ENCODE data around the gene VWA3A.

The VWA3A gene

DNA sequence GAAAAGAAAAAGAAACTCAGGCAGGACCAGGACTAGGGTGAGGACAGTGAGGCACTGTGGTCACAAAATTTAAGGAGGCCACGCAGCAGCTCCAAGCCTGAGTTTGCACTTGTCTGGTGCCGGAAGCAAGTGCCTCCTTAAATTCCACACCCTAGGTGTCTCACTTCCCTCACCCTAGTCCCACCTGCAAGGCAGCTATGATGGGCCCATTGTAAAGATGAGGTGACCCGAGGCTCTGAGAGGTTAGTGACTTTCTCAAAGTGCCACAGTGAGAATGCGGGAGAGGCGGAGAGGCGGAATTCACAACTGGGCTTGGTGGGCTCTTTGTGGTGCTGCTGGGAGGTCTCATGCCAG is 92.3 kb downstream of the VWA3A start:
- no peak for DNase-seq

GRCh38 chr16:22186517-22186916 is 94.2 kb downstream of the VWA3A start:
- DNase-seq: no peak

- no peak for DNase-seq
Observed at GRCh38 chr16:22188267-22188594, 95.9 kb downstream of the VWA3A start.

GRCh38 chr16:22188595-22189442 is 96.5 kb downstream of the VWA3A start:
- peak; percentile 61 to 62 for DNase-seq

DNA sequence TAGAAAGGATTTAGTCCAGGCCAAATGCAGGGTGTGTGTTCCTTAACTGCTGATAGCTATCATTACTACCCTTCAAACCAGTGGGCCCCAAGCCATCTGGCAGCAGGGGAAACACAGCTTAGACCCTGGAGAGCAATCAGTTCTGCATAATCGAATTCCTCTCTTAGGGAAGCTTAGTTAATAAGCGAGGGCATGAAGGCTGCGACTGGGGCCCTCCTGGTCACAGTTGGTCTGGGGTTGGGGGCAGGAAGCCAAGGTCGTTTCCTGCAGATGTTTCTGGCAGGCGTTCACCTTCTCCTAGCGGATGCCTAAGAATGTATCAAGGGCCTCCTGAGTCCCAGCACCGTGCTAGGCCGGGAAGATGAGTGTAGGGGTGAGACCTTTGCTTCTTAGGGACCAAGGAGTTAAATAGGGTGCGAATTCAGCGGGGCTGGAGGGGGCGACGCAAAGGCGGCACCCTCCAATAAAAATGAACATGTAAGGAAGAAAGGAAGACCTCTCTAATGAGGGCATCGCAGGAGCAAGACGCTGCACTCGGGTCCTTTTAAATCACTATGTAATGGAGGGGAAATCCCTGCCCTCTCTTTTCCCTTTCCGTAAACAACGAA is 97.2 kb downstream of the VWA3A start:
- DNase-seq: peak in 1 of 2 donors; percentile 19

- DNase-seq: peak; percentile 99
Observed at GRCh38 chr16:22190081-22190775, 97.9 kb downstream of the VWA3A start.

DNA sequence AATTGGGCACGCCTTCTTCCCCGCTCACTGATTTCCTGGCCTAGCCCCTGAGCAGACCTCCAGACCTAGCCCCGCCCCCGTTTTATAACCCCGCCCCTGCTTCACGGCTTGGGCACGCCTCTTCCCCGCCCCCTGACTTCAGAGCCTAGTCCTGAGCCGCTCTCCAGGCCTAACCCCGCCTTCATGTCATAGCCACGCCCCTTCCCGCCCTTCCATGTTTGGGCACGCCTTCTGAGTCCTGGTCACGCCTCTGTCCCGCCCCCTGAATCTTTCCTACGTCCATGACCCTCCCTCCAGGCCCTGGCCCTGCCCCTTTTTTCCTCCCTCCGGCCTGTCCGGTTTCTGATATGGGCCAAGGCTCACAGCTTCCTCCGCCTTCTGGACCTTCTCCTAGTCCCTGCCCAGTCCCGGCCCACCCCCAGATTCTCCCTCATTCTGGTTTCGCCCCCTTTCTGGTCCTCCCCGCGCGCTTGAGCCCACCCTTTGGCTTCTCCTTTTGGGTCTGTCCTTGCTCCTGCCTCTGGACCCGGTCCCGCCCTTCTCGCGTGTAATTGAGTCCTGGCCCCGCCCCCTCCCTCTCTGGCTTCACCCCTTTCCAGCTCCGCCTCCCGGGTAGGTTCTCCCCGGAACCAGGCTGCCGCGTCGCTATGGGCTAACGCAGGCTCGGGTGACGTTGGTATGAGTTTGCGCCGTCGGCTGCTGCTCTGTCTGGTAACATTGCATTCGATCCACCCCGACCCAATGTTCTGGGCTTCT is 98.6 kb downstream of the VWA3A start:
- DNase-seq: peak; percentile 99

GRCh38 chr16:22191532-22192260 is 99.4 kb downstream of the VWA3A start:
- DNase-seq: peak; percentile 29 to 51

DNA sequence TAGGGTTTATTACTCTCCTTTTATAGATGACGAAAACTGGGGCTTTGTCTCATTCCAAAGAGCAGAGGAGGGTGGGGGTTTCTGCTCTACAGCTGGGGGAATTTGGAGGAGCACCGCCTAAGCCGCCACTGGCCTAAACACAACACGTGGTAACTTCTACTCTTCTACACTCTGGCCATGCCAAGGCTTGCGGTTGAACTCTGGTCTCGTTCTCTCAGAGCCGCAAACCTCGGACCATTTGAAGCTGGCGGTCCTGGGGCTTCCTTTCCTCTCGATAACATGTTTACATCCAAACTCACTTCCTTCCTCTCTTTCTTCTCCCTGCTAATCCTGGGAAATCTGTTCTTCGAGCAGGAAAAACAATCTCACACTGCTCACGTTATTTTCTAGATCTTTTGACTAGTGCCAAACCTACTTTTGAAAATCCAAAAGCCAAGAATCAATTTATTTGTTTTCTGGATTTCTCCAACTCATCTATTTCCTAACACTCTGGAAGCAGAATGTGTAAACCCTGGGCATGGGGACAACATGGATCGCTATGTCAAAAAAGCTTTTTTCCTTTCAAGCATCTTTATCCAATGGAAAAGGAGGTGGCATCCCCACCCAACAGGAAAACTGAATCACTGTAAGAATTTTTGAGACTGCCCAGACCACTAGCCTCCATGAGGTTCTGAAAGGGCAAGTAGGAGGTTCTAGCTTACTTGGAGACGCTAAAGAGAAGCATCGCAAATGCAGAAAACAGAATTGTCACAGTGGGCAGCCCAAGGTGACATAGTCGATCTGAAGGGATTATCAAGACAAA is 100.1 kb downstream of the VWA3A start:
- peak; percentile 74 to 76 for DNase-seq

DNA sequence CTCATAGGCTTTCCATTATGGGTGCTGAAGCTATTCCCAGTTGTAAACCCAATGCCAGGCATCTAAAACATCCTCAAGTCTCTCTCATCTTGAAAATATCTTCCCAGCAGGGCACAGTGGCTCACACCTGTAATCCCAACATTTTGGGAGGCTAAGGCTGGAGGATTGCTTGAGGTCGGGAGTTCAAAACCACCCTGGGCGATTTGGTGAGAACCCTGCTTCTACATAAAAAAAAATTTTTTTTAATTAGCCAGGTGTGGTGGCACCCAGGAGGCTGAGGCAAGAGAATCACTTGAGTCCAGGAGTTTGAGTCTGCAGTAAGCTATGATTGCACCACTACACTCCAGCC is 100.7 kb downstream of the VWA3A start:
- no peak for DNase-seq

GRCh38 chr16:22194707-22195444 is 102.5 kb downstream of the VWA3A start:
- DNase-seq: no peak

DNA sequence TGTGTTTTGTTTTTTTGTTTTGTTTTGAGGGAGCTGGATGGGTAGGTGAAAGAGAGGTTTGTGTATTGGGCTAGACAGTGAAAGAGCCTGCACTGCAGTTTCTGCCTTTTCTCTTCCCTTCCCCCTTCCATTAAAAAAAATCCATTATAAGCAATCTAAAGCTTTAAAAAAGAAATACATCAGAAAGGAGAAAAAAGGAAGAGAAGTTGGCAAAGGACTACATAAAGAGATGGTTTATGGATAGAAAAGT is 103.0 kb downstream of the VWA3A start:
- DNase-seq: no peak

- DNase-seq: peak; percentile 94
Observed at GRCh38 chr16:22195695-22196558, 103.6 kb downstream of the VWA3A start.

DNA sequence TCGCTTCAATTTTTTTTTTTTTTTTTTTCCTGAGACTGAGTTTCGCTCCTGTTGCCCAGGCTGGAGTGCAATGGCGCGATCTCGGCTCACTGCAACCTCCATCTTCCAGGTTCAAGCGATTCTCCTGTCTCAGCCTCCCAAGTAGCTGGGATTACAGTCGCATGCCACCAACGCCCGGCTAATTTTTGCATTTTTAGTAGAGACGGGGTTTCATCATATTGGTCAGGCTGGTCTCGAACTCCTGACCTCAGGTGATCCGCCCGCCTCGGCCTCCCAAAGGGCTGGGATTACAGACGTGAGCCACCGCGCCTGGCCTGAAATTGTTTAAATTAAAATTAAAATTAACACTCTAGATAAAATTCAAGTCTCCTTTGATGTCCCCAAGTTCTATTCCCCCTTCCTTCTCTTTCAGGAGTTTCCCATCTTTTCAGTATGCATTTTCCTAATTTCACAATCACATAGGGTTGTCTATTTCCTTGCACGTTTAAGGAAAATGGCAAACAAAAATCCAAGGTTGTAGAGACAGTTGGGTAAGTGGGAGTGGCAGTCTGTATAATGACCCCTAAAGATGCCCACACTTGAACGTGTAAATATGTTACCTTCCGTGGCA is 104.3 kb downstream of the VWA3A start:
- peak in 1 of 2 donors; percentile 20 for DNase-seq

GRCh38 chr16:22198547-22199293 is 106.4 kb downstream of the VWA3A start:
- DNase-seq: no peak

DNA sequence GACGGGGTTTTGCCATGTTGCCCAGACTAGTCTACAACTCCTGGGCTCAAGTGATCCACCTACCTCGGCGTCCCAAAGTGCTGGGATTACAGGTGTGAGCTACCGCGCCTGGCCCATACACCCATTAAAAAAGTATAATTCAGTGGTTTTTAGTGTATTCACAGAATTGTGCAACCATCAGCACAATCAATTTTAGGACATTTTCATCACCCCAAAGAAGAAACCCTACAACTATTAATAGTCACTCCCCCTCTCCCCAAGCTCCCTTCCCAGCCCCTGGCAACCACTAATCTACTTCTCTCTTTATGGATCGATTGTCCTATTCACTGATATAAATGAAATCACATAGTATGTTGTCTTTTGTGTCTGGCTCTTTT is 109.9 kb downstream of the VWA3A start:
- no peak for DNase-seq

DNA sequence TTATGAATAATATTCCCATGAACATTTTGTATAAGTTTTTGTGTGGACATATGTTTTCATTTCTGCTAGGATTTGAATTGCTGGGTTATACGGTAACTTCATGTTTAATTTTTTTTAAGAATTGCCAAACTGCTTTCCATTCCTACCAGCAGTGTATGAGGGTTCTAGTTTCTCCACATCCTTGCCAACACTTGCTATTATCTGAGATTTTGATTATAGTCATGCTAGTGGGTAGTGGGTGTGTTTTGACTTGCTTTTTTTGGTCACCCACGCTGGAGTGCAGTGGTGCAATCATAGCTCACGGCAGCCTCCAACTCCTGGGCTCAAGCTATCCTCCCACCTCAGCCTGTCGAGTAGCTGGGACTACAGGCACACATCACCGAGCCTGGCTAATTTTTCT is 110.8 kb downstream of the VWA3A start:
- DNase-seq: no peak

DNA sequence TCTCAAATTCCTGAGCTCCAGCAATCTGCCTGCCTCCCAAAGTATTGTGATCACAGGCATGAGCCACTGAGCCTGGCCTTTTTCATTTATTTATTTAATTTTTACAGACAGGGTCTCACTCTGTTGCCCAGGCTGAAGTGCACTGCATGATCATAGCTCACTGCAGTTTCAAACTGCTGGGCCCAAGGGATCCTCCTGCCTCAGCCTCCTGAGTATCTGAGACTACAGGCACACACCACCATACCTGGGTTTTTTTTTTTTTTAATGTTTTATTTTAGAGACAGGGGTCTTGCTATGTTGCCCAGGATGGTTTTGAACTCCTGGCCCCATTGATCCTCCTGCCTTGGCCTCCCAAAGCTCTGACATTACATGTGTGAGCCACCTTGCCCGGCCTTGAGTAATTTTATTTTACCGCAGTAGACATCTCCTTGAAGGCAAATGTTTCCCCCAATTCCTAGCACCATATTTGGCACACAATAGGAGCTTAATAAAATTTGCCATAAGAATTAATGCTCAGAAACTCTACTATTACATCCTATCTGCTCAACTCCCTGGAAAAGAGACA is 111.8 kb downstream of the VWA3A start:
- no peak for DNase-seq

DNA sequence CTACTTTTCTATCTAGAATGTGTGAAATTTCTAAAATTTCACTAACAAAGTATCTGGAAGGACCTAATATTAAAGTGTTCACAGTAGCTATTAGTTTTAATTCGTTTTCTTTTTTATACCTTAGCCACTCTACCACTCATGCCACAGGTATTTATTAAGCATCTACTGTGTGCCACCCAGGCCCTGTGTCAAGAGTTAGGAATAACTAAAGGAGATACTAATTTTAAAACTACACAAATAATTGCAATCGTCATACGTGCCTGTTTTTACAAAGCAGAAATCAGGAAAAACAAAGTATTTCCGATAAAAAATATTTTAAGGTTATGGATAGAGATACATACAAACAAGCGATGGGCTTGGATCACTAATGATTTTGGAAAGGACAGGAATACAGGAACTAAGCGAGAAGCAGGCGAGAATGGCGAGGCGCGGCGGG is 113.3 kb downstream of the VWA3A start:
- no peak for DNase-seq
